Pancreas (tissue), 10 donors: Measurements from ENCODE around the gene ZNF324B. TPM values are rescaled to one million over a fixed set of nuclear protein-coding genes. Genes with fewer than 3 reads are reported as not detected.
"Not testable (repeated sequence)": the region's sequence is repeated elsewhere in the genome, so short reads cannot be mapped to it uniquely, and the experiment has no call there.

Experiments
- ATAC-seq, 4 donors: fragments of 200-7000 bp; cut with Tn5 transposase; one replicate each; pipeline versions ENCODE4 v1.8.0 to v1.9.1; 2020; ENCODE audit warnings: mild to moderate bottlenecking in 4 of 4, moderate library complexity in 4 of 4
- DNase-seq, 6 donors: peaks; one replicate each; pipeline ENCODE4 v3.0.0-alpha.2; 2020
- FAIRE-seq: peaks from 2 replicates; lab custom pipeline; 2012; peaks lifted over from hg19 to GRCh38; lab: Jason Lieb, UNC
- H3K27ac ChIP-seq, 4 donors: fragments of 200-600 bp; sonication (generic); 1 replicate in 3 of 4; 2 replicates in 1 of 4; pipeline versions ENCODE4 v1.5.0 to v1.8.0; 2020
- H3K27me3 ChIP-seq, 4 donors: fragments of 200-600 bp; one replicate each; pipeline ENCODE4 v1.8.0; 2021
- H3K36me3 ChIP-seq, 3 donors: fragments of 200-600 bp; sonication (generic) in 1 of 3; one replicate each; pipeline versions ENCODE4 v1.5.0 to v1.8.0; 2020 to 2021
- H3K4me1 ChIP-seq, 3 donors: fragments of 200-600 bp; one replicate each; pipeline ENCODE4 v1.8.0; 2021
- H3K4me3 ChIP-seq, 4 donors: fragments of 200-600 bp; sonication (generic) in 2 of 4; one replicate each; pipeline versions ENCODE4 v1.5.0 to v1.8.0; 2020 to 2021
- H3K9me3 ChIP-seq, 4 donors: fragments of 200-600 bp; one replicate each; pipeline ENCODE4 v1.8.0; 2021
- CTCF ChIP-seq, 4 donors: fragments of 200-600 bp; sonication (generic) in 3 of 4; IDR thresholded peaks; one replicate each; pipeline versions ENCODE4 v1.5.0 to v1.8.0; 2021; ENCODE audit warnings: antibody characterized with exemption in 4 of 4
- WGBS, 2 donors: extraction: QIAGEN DNeasy Blood & Tissue Kit; methylation state at CpG; one replicate each; pipeline ENCODE4 v1.1.7; 2013; 5-methylcytosine and 5-hydroxymethylcytosine counted together
- intact Hi-C, 3 donors: fragments of 100-400 bp; cut with DNase I; formaldehyde crosslinking; loops; one replicate each; pipeline versions ENCODE4 v1.11.1 to v1.14.2; 2022
- polyA plus RNA-seq, 2 donors: library from polyadenylated mRNA; stranded (reverse); fragments of 200-250 nt; gene quantifications; one replicate each; pipeline ENCODE4 v1.2.3, GENCODE V29; 2013
- total RNA-seq, 6 donors: library from RNA; stranded (reverse); fragmentation: NEBNext Ultra II Directional in 4 of 6; extraction: Animal tissue kit (Norgen Biotek cat#: 25700) in 4 of 6; gene quantifications; one replicate each; pipeline versions ENCODE4 v1.2.1 to v1.2.4, GENCODE V29; 2021 to 2023
- donor health status: healthy with polysubstance abuse.
- donor health status: DM: no; HTN: no; CAD: no; lungs with moderate emphysema.
- donor health status: DM: no; HTN: no; CAD: no.
- donor health status: control.
- donor health status: control.
- donor health status: Bipolar disorder and iron deficiency.
- donor health status: DM: yes; HTN: yes; CAD: no.
- donor health status: DM: no; HTN: no; CAD: no.
- donor health status: DM: no; HTN: no; CAD: no.
- donor health status: DM: yes; HTN: yes; CAD: no.

Gene ZNF324B
- total and polyA plus RNA-seq, 8 donors = 3.0 to 5.6 (median 4.1) TPM

GRCh38 chr19:58466760-58467589 is 15.6 kb downstream of the ZNF324B start, which contains the start of gene ZNF324:
TSS of gene ZNF324 (plus strand) at chr19:58467080. CDS start at chr19:58469186, 2,106 bp downstream.
- peak; percentile 97 to 99 (median 98) for ATAC-seq
- peak within 1 kb of the TSS in 3 of 4 donors; percentile 47 to 57 (median 54) for H3K27ac ChIP-seq
- H3K9me3 ChIP-seq = no peaks in the 10 kb centered on the region
- H3K4me3 ChIP-seq = peak within 1 kb of the TSS; percentile 96 to 100 (median 98)
- H3K27me3 ChIP-seq = no peaks in the 10 kb centered on the region
- no peak for TF ChIP-seq CTCF (IDR thresholded peaks at IDR 0.05)
- intact Hi-C loops = no loop called here
- peak; percentile 29 for FAIRE-seq
- DNase-seq = peak; percentile 97 to 99 (median 98)
- 0 to 1% methylated on average over 71 to 92 of the region's 92 CpGs for WGBS, 2 donors
- peaks cover 0 to 5% (median 0%) of the 10 kb centered on the region in 3 donors for H3K4me1 ChIP-seq
- H3K36me3 ChIP-seq = peaks cover 0 to 5% (median 3%) of the 10 kb centered on the region in 3 donors

GRCh38 chr19:58468216-58468839 is 16.9 kb downstream of the ZNF324B start:
- Histone ChIP-seq H3K4me1 (peaks cover 0 to 5% (median 0%) of the 10 kb centered on the region in 3 donors), H3K27ac (no peak overlapping the region), H3K9me3 (no peaks in the 10 kb centered on the region), H3K27me3 (no peaks in the 10 kb centered on the region), H3K4me3 (no peak overlapping the region), H3K36me3 (peaks cover 0 to 9% (median 8%) of the 10 kb centered on the region in 3 donors)
- FAIRE-seq (no peak), DNase-seq (no peak), ATAC-seq (no peak)
- TF ChIP-seq CTCF (IDR thresholded peaks at IDR 0.05) = no peak
- intact Hi-C loops = no loop called here
- WGBS, 2 donors = 47 to 51% methylated on average over 5 of the region's 5 CpGs

GRCh38 chr19:58469241-58470013 is 18.0 kb downstream of the ZNF324B start:
- no peak overlapping the region for H3K27ac ChIP-seq
- TF ChIP-seq CTCF (IDR thresholded peaks at IDR 0.05) = no peak
- intact Hi-C loops = no loop called here
- FAIRE-seq (no peak), ATAC-seq (no peak), DNase-seq (no peak)
- H3K4me3 ChIP-seq = no peak overlapping the region
- WGBS, 2 donors = 90 to 93% methylated on average over 17 of the region's 17 CpGs
- H3K36me3 ChIP-seq = peaks cover 0 to 9% (median 8%) of the 10 kb centered on the region in 3 donors
- H3K9me3 ChIP-seq = no peaks in the 10 kb centered on the region
- H3K27me3 ChIP-seq = no peaks in the 10 kb centered on the region
- H3K4me1 ChIP-seq = peaks cover 0 to 5% (median 0%) of the 10 kb centered on the region in 3 donors

- H3K36me3 ChIP-seq, ATAC-seq, intact Hi-C loops, H3K27ac ChIP-seq, FAIRE-seq, H3K4me3 ChIP-seq, H3K27me3 ChIP-seq, H3K9me3 ChIP-seq: not testable (repeated sequence)
- peaks cover 0 to 10% (median 0%) of the 10 kb centered on the region in 3 donors for H3K4me1 ChIP-seq
- 94 to 95% methylated on average over 31 to 40 of the region's 53 CpGs for WGBS, 2 donors
- DNase-seq = peak in 1 of 6 donors; percentile 72
Observed at GRCh38 chr19:58470837-58471543, 19.6 kb downstream of the ZNF324B start.
